ENCODE results near the gene ACIN1.

The ACIN1 gene

GRCh38 chr14:23043754-23044153 lies 51.2 kb downstream of the ACIN1 start:
- DNase-seq = no peak

GRCh38 chr14:23043145-23043544 lies 51.8 kb downstream of the ACIN1 start:
- no peak for DNase-seq

- no peak for DNase-seq
Measured at GRCh38 chr14:23042162-23042965, 52.6 kb downstream of the ACIN1 start, which contains the start of gene PSMB11. PSMB11 (plus strand) TSS chr14:23042212; CDS start chr14:23042226, 14 bp downstream.

- no peak for DNase-seq
Measured at GRCh38 chr14:23041729-23042128, 53.2 kb downstream of the ACIN1 start.

GRCh38 chr14:23040100-23040499 lies 54.8 kb downstream of the ACIN1 start:
- no peak for DNase-seq

DNA sequence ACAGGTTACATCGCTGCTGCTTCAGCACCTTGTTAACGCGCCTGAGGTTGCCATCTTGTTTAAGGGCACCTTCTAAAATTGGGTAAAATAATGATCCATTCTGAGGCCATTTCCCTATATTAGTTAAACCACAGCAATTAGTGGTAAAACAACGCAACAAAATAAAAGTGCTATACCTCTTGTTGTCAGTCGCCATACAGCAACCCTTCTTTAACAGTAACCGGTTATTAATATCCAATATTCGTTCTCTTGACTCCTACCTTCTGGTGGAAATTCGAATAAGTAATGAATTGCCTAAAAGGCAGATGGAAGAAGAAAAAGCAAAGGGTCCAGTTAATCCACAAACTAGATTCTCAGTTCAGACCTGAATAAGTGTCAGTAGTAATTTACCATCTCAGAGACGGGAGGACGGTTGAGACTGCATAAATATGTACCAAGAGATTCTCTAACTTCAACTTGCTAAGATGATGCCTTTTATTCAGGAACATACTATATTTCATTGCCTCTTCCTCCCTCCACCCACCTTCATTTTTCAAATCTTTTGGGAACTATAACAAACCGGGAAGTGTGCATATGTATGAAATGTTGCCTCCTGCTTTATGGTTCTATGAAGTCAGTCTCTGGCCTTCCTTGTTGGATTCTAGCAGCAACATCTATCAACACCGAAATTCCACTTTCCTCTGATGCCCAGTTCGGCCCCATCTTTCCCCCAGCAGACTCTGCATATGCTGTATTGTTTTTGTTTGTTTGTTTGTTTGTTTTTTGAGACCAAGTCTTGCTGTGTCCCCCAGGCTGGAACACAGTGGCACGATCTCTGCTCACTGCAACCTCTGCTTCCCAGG lies 59.4 kb downstream of the ACIN1 start:
- no peak for DNase-seq

- DNase-seq = peak; percentile 92
Measured at GRCh38 chr14:23034498-23035302, 60.2 kb downstream of the ACIN1 start, which contains the start of gene PSMB5. PSMB5 (minus strand) TSS chr14:23034900; CDS start chr14:23034881, 19 bp downstream.

DNA sequence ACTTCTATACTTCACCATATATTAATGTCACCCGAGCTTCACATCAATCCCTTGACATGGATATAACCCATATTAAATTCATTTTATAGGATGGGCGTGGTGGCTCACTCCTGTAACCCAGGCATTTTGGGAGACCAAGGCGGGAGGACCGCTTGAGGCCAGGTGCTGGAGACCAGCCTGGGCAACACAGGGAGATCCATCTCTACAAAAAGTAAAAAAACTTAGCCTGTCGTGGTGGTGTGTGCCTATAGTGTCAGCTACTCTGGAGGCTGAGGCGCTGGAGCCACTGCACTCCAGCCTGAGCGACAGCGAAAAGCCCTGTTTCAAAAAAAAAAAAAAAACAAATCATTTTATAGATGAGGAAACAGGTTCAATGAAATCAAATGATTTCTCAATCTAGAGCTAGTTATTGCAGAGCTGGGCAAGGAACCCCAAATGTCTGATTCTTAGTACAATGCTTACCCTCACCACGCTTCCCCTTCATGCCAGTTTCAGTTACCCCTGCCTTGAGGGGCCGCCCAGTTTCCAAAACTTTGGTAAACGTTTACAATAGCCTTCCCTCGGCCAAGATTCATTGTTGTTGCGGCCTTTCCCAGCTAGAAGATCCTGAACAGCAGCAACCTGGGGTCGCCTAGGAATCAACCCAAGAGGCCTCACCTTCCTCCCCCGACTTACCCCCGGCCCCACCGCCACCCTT lies 61.0 kb downstream of the ACIN1 start:
- no peak for DNase-seq

DNA sequence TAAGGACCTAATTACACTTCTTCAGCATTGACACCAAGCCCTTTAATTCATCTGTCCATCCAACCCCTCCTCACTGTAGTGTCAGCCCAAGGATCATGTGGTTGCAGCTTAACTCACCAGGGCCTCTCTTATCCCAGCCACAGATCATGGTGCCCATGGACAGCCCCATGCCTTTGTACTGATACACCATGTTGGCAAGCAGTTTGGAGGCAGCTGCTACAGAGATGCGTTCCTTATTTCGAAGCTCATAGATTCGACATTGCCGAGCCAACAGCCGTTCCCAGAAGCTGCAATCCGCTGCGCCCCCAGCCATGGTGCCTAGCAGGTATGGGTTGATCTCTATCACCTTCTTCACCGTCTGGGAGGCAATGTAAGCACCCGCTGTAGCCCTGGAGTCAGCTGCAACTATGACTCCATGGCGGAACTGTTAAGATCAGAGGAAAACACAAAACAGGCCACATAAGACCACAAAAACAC lies 61.6 kb downstream of the ACIN1 start:
- no peak for DNase-seq

DNA sequence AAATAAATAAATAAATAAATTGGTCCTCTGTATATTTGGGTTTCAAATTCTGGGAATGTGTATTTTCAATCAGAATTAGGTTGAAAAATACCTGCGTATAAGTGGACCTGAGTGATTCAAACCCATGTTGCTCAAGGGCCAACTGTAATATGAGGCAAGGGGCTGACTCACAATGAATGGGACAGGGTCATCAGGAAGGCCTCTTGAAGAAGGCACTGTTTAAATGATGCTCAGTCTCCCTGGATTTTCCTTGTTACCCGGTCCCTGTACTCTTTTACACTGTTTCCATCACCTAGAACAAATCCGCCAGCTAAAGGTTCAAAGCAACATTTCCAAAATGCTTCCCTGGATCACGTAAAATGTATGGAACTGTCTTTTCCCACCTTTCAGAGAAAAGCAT lies 64.0 kb downstream of the ACIN1 start:
- no peak for DNase-seq

DNA sequence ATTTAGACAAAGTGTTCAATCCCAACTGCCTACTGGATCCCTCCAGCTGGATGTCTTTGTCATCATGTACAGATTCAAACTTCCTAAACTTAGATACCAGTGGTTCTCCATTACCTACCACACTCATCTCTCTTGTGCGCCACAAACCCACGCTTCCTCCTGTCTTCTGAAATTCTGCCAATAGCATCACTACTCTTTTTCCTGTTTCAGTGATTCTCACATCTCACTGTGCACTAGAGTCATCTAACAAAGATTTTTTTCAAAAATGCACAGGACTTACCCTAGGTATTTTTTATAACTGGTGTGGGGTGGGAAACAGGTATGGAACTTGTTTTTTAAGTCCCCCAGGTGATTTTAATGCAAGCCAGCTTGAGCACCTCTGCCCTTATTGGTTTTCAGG lies 66.1 kb downstream of the ACIN1 start:
- DNase-seq = no peak

GRCh38 chr14:23025151-23025814 lies 69.7 kb downstream of the ACIN1 start:
- peak; percentile 69 for DNase-seq

DNA sequence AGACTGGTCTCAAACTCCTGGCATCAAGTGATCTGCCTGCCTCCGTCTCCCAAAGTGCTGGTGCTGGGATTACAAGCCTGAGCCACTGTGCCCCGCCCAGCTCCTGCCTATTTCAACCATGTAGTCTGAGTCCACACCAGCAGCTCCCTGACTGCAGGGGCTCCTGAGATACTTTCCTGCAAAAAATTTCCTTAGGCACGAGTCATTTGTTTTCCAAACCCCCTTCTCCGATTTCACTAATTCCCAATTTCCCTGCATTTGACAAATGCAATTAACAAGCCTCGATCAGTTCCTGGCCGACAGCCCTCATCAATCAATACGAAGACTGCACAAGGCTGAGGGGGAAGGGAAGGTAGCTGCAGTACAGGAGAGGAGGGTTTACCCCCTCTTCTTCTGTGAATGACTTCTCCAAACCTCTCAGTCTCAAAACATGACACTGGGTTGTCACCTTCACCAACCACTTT lies 70.3 kb downstream of the ACIN1 start:
- DNase-seq = no peak

- DNase-seq = no peak
Measured at GRCh38 chr14:23023795-23024152, 71.2 kb downstream of the ACIN1 start.

GRCh38 chr14:23023022-23023794 lies 71.7 kb downstream of the ACIN1 start:
- no peak for DNase-seq

DNA sequence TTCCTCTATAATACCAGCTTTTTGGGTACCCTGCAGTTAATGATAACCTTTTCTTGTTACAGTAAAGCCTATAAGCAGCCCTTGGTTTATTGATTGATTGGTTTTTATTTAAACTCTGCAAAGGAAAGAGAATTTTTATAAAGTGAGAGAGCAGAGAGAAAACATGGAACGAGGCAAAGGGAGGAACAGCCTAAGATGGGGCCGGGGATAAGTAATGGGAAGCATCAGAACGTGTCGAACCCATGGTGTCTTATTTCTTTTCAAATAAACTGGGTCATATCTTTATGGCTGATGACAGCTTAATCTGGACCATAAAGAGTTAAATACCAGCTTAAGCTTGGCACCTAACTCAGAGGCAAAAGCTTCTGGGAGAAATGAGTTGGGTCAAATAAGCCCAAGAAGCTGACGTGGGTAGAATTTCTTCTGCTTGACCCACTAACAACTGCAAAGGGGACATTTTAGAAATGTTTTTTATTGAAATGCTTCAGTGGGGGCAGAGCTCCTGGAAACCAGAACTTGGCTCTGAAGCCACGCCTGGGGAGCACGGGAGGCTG lies 73.0 kb downstream of the ACIN1 start:
- DNase-seq = no peak

DNA sequence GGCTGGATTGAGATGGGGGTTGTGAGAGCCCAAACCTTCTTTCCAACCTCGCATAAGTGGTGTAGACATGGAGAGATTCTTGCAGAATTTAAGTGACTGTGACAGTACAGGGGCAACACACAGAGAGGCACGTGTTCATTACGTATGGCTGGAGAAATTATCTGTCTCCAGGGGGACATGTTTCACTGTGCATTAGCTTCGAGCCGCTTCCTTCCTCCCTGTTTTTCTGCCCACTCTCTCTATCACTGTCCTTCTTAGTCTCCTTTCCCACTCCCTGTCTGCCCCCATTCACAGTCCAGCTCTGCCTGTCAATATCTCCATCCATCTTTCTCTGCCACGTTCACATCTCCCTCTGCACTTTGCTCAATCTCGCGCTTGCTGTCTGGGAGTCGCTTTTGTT lies 73.5 kb downstream of the ACIN1 start:
- no peak for DNase-seq

- DNase-seq = no peak
Measured at GRCh38 chr14:23020143-23021128, 74.5 kb downstream of the ACIN1 start.

GRCh38 chr14:23018107-23018506 lies 76.8 kb downstream of the ACIN1 start:
- DNase-seq = no peak

Data from right kidney (tissue), 1 donor.